CD14-positive monocyte (primary cell): Measurements from ENCODE around the gene CCNY. TPM values are rescaled to one million over a fixed set of nuclear protein-coding genes. Genes with fewer than 3 reads are reported as not detected.

Experiments
- DNase-seq, 3 donors: peaks; one replicate each; pipeline ENCODE4 v3.0.0-alpha.2; 2011 to 2022
- H2AFZ ChIP-seq: 2 replicates; pipeline ENCODE4 v1.6.0; 2012; ENCODE audit warnings: mild to moderate bottlenecking, low read depth, low read length, inconsistent platforms; ENCODE audit not compliant: insufficient read depth, poor library complexity, severe bottlenecking
- H3K27ac ChIP-seq, 2 donors: 1 replicate in 1 of 2; 2 replicates in 1 of 2; pipeline ENCODE4 v1.5.1; 2012 to 2013; ENCODE audit warnings: low read length in 2 of 2, control low read depth in 1 of 2, inconsistent platforms in 1 of 2, low read depth in 1 of 2, mild to moderate bottlenecking in 1 of 2
- H3K27me3 ChIP-seq, 2 donors: one replicate each; pipeline versions ENCODE4 v1.6.0 to v1.6.1; 2011 to 2013; ENCODE audit warnings: low read length in 2 of 2; ENCODE audit not compliant: control insufficient read depth in 2 of 2, insufficient read depth in 2 of 2
- H3K36me3 ChIP-seq, 2 donors: replicated peaks in 1 of 2; 1 replicate in 1 of 2; 2 replicates in 1 of 2; pipeline versions ENCODE4 v1.5.1 to v1.6.1; 2012 to 2013; ENCODE audit warnings: low read length in 2 of 2, control low read depth in 1 of 2, inconsistent platforms in 1 of 2, mild to moderate bottlenecking in 1 of 2; ENCODE audit not compliant: insufficient read depth in 2 of 2, control insufficient read depth in 1 of 2
- H3K4me1 ChIP-seq, 2 donors: 1 replicate in 1 of 2; 2 replicates in 1 of 2; pipeline versions ENCODE4 v1.5.1 to v1.6.1; 2012 to 2013; ENCODE audit warnings: low read length in 2 of 2, control low read depth in 1 of 2, inconsistent platforms in 1 of 2, mild to moderate bottlenecking in 1 of 2, moderate library complexity in 1 of 2; ENCODE audit not compliant: insufficient read depth in 2 of 2, control insufficient read depth in 1 of 2
- H3K4me2 ChIP-seq: replicated peaks from 2 replicates; pipeline ENCODE3; 2012; ENCODE audit warnings: low read length, moderate library complexity, mild to moderate bottlenecking; ENCODE audit not compliant: poor library complexity, severe bottlenecking; ENCODE audit errors: extremely low read depth
- H3K4me3 ChIP-seq, 3 experiments: fragments of 200-600 bp in 1 of 3; sonication (generic) in 1 of 3; replicated peaks in 1 of 3; 1 replicate in 2 of 3; 2 replicates in 1 of 3; pipeline ENCODE4 v1.5.1; 2011 to 2013; ENCODE audit warnings: low read length in 3 of 3, mild to moderate bottlenecking in 3 of 3, control low read depth in 2 of 3, low read depth in 2 of 3, inconsistent platforms in 1 of 3, moderate library complexity in 1 of 3
- H3K79me2 ChIP-seq: 2 replicates; pipeline ENCODE4 v1.6.0; 2012; ENCODE audit warnings: mild to moderate bottlenecking, control low read depth, inconsistent platforms, low read length, moderate library complexity; ENCODE audit not compliant: insufficient read depth
- H3K9ac ChIP-seq: 2 replicates; pipeline ENCODE4 v1.6.0; 2017; ENCODE audit warnings: low read length, mild to moderate bottlenecking; ENCODE audit not compliant: insufficient read depth, poor library complexity, severe bottlenecking
- H3K9me3 ChIP-seq, 2 donors: replicated peaks in 1 of 2; 1 replicate in 1 of 2; 2 replicates in 1 of 2; pipeline versions ENCODE4 v1.5.1 to v1.6.1; 2012 to 2013; ENCODE audit warnings: low read length in 2 of 2, control low read depth in 1 of 2; ENCODE audit not compliant: control insufficient read depth in 1 of 2, insufficient read depth in 1 of 2
- H4K20me1 ChIP-seq: 2 replicates; pipeline ENCODE4 v1.6.0; 2012; ENCODE audit warnings: mild to moderate bottlenecking, low read length, control low read depth, moderate library complexity; ENCODE audit not compliant: insufficient read depth
- H3K27ac Mint-ChIP-seq, 7 donors: one replicate each; pipeline ENCODE4 v1.8.0; 2020; ENCODE audit warnings: mild to moderate bottlenecking in 7 of 7, mixed read lengths in 7 of 7, moderate library complexity in 6 of 7, inconsistent platforms in 2 of 7
- H3K27me3 Mint-ChIP-seq, 3 donors: one replicate each; pipeline ENCODE4 v1.8.0; 2021 to 2022; ENCODE audit warnings: low read depth in 3 of 3, mild to moderate bottlenecking in 3 of 3, mixed read lengths in 3 of 3, moderate library complexity in 3 of 3, inconsistent platforms in 1 of 3
- H3K36me3 Mint-ChIP-seq, 2 donors: one replicate each; pipeline ENCODE4 v1.8.0; 2020; ENCODE audit warnings: mixed read lengths in 2 of 2, inconsistent platforms in 1 of 2, mild to moderate bottlenecking in 1 of 2
- H3K4me1 Mint-ChIP-seq: one replicate; pipeline ENCODE4 v1.8.0; 2020; ENCODE audit warnings: mild to moderate bottlenecking, mixed read lengths
- H3K4me3 Mint-ChIP-seq, 2 donors: one replicate each; pipeline ENCODE4 v1.8.0; 2020; ENCODE audit warnings: mild to moderate bottlenecking in 2 of 2, mixed read lengths in 2 of 2, moderate library complexity in 1 of 2
- H3K9me3 Mint-ChIP-seq, 7 donors: one replicate each; pipeline ENCODE4 v1.8.0; 2020 to 2022; ENCODE audit warnings: mixed read lengths in 7 of 7, mild to moderate bottlenecking in 6 of 7, moderate library complexity in 6 of 7, inconsistent platforms in 2 of 7
- WGBS: methylation state at CpG from one replicate; pipeline ENCODE4 v1.1.5; 2013; ENCODE audit warnings: missing lambda C conversion rate; ENCODE audit not compliant: insufficient coverage; 5-methylcytosine and 5-hydroxymethylcytosine counted together
- intact Hi-C, 2 donors: fragments of 100-400 bp; cut with micrococcal nuclease; formaldehyde crosslinking; loops; one replicate each; pipeline versions ENCODE4 v1.15.0 to v1.15.1; 2023
- polyA plus RNA-seq, 3 donors: library from polyadenylated mRNA; depleted of rRNA in 1 of 3; unstranded in 2 of 3; stranded (reverse) in 1 of 3; fragments of 300-500 nt in 2 of 3; fragments of >200 nt in 1 of 3; fragmentation: Illumina TruSeq in 2 of 3; gene quantifications; 1 replicate in 2 of 3; 2 replicates in 1 of 3; pipeline ENCODE4 v1.2.3, GENCODE V29; 2012 to 2021
- TF ChIP-seq, protein P1 (sequence below): fragments of 200-600 bp; IDR thresholded peaks from one replicate; pipeline ENCODE4 v1.8.0; 2022; ENCODE audit warnings: antibody characterized with exemption, mild to moderate bottlenecking

Gene CCNY
- polyA plus RNA-seq, 3 donors = 39.9 to 116 (median 64.8) TPM

DNA sequence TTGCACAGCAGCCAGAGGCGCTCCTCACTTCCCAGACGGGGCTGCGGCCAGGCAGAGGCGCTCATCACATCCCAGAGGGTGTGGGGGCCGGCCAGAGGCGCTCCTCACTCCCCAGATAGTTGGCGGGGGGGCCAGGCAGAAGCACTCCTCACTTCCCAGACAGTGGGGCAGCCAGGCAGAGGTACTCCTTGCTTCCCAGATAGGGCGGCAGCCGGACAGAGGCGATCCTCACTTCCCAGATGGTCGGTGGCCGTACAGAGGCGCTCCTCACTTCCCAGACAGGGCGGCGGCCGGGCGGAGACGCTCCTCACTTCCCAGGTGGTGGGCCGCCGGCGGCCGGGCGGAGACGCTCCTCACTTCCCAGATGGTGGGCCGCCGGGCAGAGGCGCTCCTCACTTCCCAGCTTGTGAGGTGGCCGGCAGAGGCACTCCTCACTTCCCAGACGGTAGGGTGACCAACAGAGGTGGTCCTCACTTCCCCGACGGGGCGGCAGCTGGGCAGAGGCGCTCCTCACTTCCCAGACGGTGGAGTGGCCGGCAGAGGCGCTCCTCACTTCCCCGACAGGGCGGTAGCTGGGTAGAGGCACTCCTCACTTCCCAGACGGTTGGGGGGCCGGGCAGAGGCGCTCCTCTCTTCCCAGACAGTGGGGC is 26.5 kb downstream of the CCNY start:
- H3K9me3 ChIP-seq = no peaks in the 10 kb centered on the region
- TF ChIP-seq, protein P1, sequence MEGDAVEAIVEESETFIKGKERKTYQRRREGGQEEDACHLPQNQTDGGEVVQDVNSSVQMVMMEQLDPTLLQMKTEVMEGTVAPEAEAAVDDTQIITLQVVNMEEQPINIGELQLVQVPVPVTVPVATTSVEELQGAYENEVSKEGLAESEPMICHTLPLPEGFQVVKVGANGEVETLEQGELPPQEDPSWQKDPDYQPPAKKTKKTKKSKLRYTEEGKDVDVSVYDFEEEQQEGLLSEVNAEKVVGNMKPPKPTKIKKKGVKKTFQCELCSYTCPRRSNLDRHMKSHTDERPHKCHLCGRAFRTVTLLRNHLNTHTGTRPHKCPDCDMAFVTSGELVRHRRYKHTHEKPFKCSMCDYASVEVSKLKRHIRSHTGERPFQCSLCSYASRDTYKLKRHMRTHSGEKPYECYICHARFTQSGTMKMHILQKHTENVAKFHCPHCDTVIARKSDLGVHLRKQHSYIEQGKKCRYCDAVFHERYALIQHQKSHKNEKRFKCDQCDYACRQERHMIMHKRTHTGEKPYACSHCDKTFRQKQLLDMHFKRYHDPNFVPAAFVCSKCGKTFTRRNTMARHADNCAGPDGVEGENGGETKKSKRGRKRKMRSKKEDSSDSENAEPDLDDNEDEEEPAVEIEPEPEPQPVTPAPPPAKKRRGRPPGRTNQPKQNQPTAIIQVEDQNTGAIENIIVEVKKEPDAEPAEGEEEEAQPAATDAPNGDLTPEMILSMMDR = no peak
- H3K4me3 ChIP-seq = no peak overlapping the region
- no peak for DNase-seq
- WGBS = 98% methylated on average over 24 of the region's 41 CpGs
- intact Hi-C loops = no loop called here
- Mint-ChIP-seq H3K4me1 (peaks cover 33% of the 10 kb centered on the region), H3K27me3 (no peaks in the 10 kb centered on the region), H3K27ac (no peak overlapping the region), H3K9me3 (no peaks in the 10 kb centered on the region), H3K4me3 (no peak overlapping the region), H3K36me3 (peaks cover 3 to 8% of the 10 kb centered on the region in 2 donors)
- H3K4me2 ChIP-seq = no peak overlapping the region
- H3K36me3 ChIP-seq = no peaks in the 10 kb centered on the region
- peaks cover 100% of the 10 kb centered on the region for H4K20me1 ChIP-seq
- H3K27me3 ChIP-seq = no peaks in the 10 kb centered on the region
- H3K4me1 ChIP-seq = peaks cover 2 to 5% of the 10 kb centered on the region in 2 donors
- no peak overlapping the region for H3K9ac ChIP-seq
- peaks cover 100% of the 10 kb centered on the region for H3K79me2 ChIP-seq
- no peak overlapping the region for H2AFZ ChIP-seq
- no peak overlapping the region for H3K27ac ChIP-seq

DNA sequence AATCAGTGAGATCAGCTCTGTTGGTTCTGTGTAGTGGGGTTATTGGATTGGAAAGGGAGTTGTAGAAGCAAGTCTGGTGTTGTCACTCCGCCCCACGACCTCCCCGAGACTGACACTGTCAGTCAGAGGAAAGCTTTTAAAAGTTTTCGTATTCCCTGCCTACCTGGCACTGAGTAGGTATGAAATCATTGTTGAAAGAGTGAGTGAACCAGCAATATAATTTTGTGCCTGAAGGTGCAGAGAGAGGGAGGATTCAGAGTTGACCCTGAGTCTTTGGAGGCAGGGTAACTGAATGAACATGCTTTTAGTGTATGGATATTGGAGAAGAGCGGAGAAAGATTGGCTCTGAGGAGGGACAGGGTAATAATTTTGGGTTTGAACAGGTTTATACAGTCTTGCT is 27.3 kb downstream of the CCNY start:
- Histone ChIP-seq H3K27ac (no peak overlapping the region), H3K79me2 (peaks cover 100% of the 10 kb centered on the region), H3K9me3 (no peaks in the 10 kb centered on the region), H3K36me3 (no peaks in the 10 kb centered on the region), H2AFZ (no peak overlapping the region), H4K20me1 (peaks cover 100% of the 10 kb centered on the region), H3K4me1 (peaks cover 10 to 13% of the 10 kb centered on the region in 2 donors), H3K4me3 (no peak overlapping the region), H3K27me3 (no peaks in the 10 kb centered on the region), H3K9ac (no peak overlapping the region), H3K4me2 (no peak overlapping the region)
- peaks cover 3 to 8% of the 10 kb centered on the region in 2 donors for H3K36me3 Mint-ChIP-seq
- H3K4me3 Mint-ChIP-seq = no peak overlapping the region
- H3K27ac Mint-ChIP-seq = peak overlapping the region in 4 of 7 donors; percentile 1 to 58 (median 6)
- 98% methylated on average over 5 of the region's 5 CpGs for WGBS
- DNase-seq = no peak
- H3K27me3 Mint-ChIP-seq = no peaks in the 10 kb centered on the region
- peaks cover 34% of the 10 kb centered on the region for H3K4me1 Mint-ChIP-seq
- intact Hi-C loops = no loop called here
- no peaks in the 10 kb centered on the region for H3K9me3 Mint-ChIP-seq
- TF ChIP-seq, protein P1 = no peak
